LoVo (cell line): Measurements from ENCODE around the gene PRKN.
"Not testable (repeated sequence)": the region's sequence is repeated elsewhere in the genome, so short reads cannot be mapped to it uniquely, and the experiment has no call there.

ENCODE experiments used
- DNase-seq: peaks from one replicate; pipeline ENCODE4 v3.0.0-alpha.2; 2016; ENCODE audit warnings: low spot score

The PRKN gene

GRCh38 chr6:161838306-161839035 is 889.1 kb downstream of the PRKN start:
- no peak for DNase-seq

- no peak for DNase-seq
Observed at GRCh38 chr6:161837854-161838253, 889.7 kb downstream of the PRKN start.

GRCh38 chr6:161837449-161837735 is 890.2 kb downstream of the PRKN start:
- no peak for DNase-seq

- DNase-seq: no peak
Observed at GRCh38 chr6:161836643-161837448, 890.7 kb downstream of the PRKN start.

GRCh38 chr6:161835500-161836215 is 891.9 kb downstream of the PRKN start:
- no peak for DNase-seq

- DNase-seq: no peak
Observed at GRCh38 chr6:161834426-161834825, 893.1 kb downstream of the PRKN start.

GRCh38 chr6:161833099-161833860 is 894.3 kb downstream of the PRKN start:
- no peak for DNase-seq

- DNase-seq: no peak
Observed at GRCh38 chr6:161832622-161833021, 894.9 kb downstream of the PRKN start.

GRCh38 chr6:161830866-161831616 is 896.5 kb downstream of the PRKN start:
- DNase-seq: no peak

- no peak for DNase-seq
Observed at GRCh38 chr6:161829291-161829729, 898.3 kb downstream of the PRKN start.

- DNase-seq: no peak
Observed at GRCh38 chr6:161828355-161828754, 899.2 kb downstream of the PRKN start.

- no peak for DNase-seq
Observed at GRCh38 chr6:161826512-161826911, 901.1 kb downstream of the PRKN start.

- DNase-seq: not testable (repeated sequence)
Observed at GRCh38 chr6:161822204-161822603, 905.4 kb downstream of the PRKN start.

- DNase-seq: no peak
Observed at GRCh38 chr6:161817881-161818280, 909.7 kb downstream of the PRKN start.

GRCh38 chr6:161815965-161816364 is 911.6 kb downstream of the PRKN start:
- no peak for DNase-seq

GRCh38 chr6:161813156-161813555 is 914.4 kb downstream of the PRKN start:
- no peak for DNase-seq

- DNase-seq: no peak
Observed at GRCh38 chr6:161809971-161810370, 917.6 kb downstream of the PRKN start.

GRCh38 chr6:161804838-161805237 is 922.7 kb downstream of the PRKN start:
- DNase-seq: no peak

- no peak for DNase-seq
Observed at GRCh38 chr6:161803131-161803530, 924.4 kb downstream of the PRKN start.

- DNase-seq: no peak
Observed at GRCh38 chr6:161802231-161802630, 925.3 kb downstream of the PRKN start.

- no peak for DNase-seq
Observed at GRCh38 chr6:161798844-161799394, 928.6 kb downstream of the PRKN start.
